Duodenal mucosa (tissue), 2 donors: ENCODE results near the gene DCBLD1.

Source experiments
- H3K27ac ChIP-seq: one replicate; pipeline ENCODE4 v1.7.0; 2013; ENCODE audit warnings: low read depth, low read length
- H3K27me3 ChIP-seq, 2 donors: one replicate each; pipeline ENCODE4 v1.7.0; 2013; ENCODE audit warnings: low read length in 2 of 2, control low read depth in 1 of 2; ENCODE audit not compliant: insufficient read depth in 2 of 2, control insufficient read depth in 1 of 2
- H3K36me3 ChIP-seq, 2 donors: one replicate each; pipeline ENCODE4 v1.7.0; 2013; ENCODE audit warnings: low read length in 2 of 2, control low read depth in 1 of 2; ENCODE audit not compliant: insufficient read depth in 2 of 2, control insufficient read depth in 1 of 2
- H3K4me1 ChIP-seq, 2 donors: one replicate each; pipeline ENCODE4 v1.7.0; 2013; ENCODE audit warnings: low read length in 2 of 2, control low read depth in 1 of 2; ENCODE audit not compliant: insufficient read depth in 2 of 2, control insufficient read depth in 1 of 2
- H3K4me3 ChIP-seq, 2 donors: one replicate each; pipeline ENCODE4 v1.7.0; 2013; ENCODE audit warnings: low read length in 2 of 2, low read depth in 1 of 2
- H3K9ac ChIP-seq, 2 donors: one replicate each; pipeline ENCODE4 v1.7.0; 2013; ENCODE audit warnings: low read length in 2 of 2, low read depth in 1 of 2
- H3K9me3 ChIP-seq, 2 donors: one replicate each; pipeline ENCODE4 v1.7.0; 2013; ENCODE audit warnings: low read length in 2 of 2, control low read depth in 1 of 2; ENCODE audit not compliant: control insufficient read depth in 1 of 2

Gene DCBLD1

DNA sequence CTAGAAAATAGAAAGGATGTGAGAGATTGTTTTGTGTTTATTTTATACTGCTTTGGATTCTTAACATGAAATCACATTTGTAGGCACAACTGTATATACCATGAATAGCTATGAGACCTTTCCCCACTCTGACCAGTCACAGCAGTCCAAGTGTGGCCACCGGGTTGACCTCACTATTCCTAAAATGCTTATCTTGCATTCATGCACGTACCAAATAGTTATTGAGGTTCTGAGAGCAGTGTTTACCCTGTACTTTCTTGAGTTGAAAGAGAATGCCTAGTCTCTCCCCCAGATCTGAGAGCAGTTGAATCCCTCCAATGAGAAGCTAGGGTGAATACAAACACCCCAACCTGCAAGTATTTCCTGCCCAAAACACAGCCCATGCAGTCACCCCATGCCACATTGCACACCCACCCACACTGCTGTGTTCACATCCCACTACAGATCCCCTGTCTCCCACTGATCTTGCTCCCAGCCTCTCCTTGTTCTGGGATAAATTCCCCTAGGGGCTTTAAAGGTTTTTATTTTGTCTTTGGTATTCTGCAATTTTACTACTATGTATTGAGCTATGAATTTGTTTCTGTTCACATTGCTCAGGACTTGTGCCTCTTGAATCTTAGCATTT lies 68.3 kb downstream of the DCBLD1 start:
- H3K4me1 ChIP-seq: no peaks in the 10 kb centered on the region
- no peaks in the 10 kb centered on the region for H3K9me3 ChIP-seq
- no peak overlapping the region for H3K27ac ChIP-seq
- H3K9ac ChIP-seq: no peak overlapping the region
- no peaks in the 10 kb centered on the region for H3K27me3 ChIP-seq
- H3K36me3 ChIP-seq: peaks cover 11 to 26% of the 10 kb centered on the region in 2 donors
- no peak overlapping the region for H3K4me3 ChIP-seq

GRCh38 chr6:117552618-117553017 lies 70.1 kb downstream of the DCBLD1 start:
- no peak overlapping the region for H3K9ac ChIP-seq
- H3K4me1 ChIP-seq: no peaks in the 10 kb centered on the region
- H3K36me3 ChIP-seq: peaks cover 7 to 12% of the 10 kb centered on the region in 2 donors
- H3K27ac ChIP-seq: no peak overlapping the region
- H3K9me3 ChIP-seq: no peaks in the 10 kb centered on the region
- no peaks in the 10 kb centered on the region for H3K27me3 ChIP-seq
- H3K4me3 ChIP-seq: no peak overlapping the region

- H3K27me3 ChIP-seq: no peaks in the 10 kb centered on the region
- no peak overlapping the region for H3K4me3 ChIP-seq
- no peak overlapping the region for H3K9ac ChIP-seq
- no peaks in the 10 kb centered on the region for H3K4me1 ChIP-seq
- H3K36me3 ChIP-seq: peaks cover 7% of the 10 kb centered on the region in 2 donors
- H3K9me3 ChIP-seq: no peaks in the 10 kb centered on the region
- H3K27ac ChIP-seq: no peak overlapping the region
Measured at GRCh38 chr6:117553142-117553541, 70.7 kb downstream of the DCBLD1 start.

DNA sequence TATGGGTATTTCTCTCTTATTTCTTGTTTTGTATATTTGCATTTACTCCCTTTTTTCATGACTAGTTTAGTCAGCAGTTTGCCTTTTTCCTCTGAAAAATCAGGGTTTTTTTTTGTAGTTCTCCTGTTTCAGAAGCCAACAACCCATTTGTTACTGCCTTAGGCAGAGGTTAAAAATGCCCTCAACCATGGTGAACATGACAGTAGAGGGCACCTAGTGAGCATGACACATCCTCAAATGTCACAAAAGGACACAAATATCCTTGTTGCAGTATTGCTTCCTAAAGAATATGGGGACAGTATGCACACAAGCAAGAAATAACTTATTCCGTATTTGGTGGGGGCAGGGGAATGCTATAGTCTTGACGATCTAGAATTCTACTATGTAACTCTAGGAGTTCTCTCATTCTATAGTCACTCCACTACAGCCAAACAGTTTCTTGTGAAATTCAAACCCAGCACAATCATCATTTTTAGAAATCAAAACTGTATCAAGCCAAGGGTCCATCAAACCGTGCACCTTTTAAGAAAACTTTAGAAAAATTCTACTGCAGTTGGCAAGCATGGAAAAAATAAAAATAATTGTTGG lies 72.9 kb downstream of the DCBLD1 start:
- Histone ChIP-seq H3K27me3 (no peaks in the 10 kb centered on the region), H3K9me3 (no peaks in the 10 kb centered on the region), H3K4me3 (no peak overlapping the region), H3K9ac (no peak overlapping the region), H3K27ac (no peak overlapping the region), H3K4me1 (no peaks in the 10 kb centered on the region), H3K36me3 (peaks cover 0 to 5% of the 10 kb centered on the region in 2 donors)

GRCh38 chr6:117555882-117556498 lies 73.5 kb downstream of the DCBLD1 start:
- Histone ChIP-seq H3K9ac (no peak overlapping the region), H3K27me3 (no peaks in the 10 kb centered on the region), H3K36me3 (peaks cover 0 to 5% of the 10 kb centered on the region in 2 donors), H3K4me3 (no peak overlapping the region), H3K4me1 (no peaks in the 10 kb centered on the region), H3K27ac (no peak overlapping the region), H3K9me3 (no peaks in the 10 kb centered on the region)

- Histone ChIP-seq H3K36me3 (peaks cover 3 to 6% of the 10 kb centered on the region in 2 donors), H3K27me3 (no peaks in the 10 kb centered on the region), H3K9me3 (no peaks in the 10 kb centered on the region), H3K9ac (no peak overlapping the region), H3K4me1 (no peaks in the 10 kb centered on the region), H3K27ac (no peak overlapping the region), H3K4me3 (no peak overlapping the region)
Measured at GRCh38 chr6:117557951-117558350, 75.5 kb downstream of the DCBLD1 start.

DNA sequence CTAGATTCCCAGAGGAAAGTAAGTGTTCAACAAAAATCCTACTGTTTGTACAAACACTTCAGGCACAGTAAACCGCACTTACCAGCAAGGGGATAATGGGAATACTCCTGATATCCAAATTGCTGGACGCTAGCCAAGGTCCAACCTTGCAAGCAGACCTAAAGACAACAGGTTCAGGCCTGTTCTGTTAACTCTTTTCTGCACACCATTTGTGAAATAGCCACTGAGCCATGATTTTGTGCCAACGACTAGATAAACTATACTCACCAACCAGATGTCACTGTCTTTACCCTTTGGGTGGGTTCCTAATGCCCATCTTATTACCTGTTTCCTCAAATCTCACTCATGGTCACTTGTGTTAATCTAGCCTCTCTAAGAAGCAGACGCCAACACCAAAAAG lies 76.3 kb downstream of the DCBLD1 start:
- Histone ChIP-seq H3K9me3 (no peaks in the 10 kb centered on the region), H3K4me3 (no peak overlapping the region), H3K27me3 (no peaks in the 10 kb centered on the region), H3K4me1 (no peaks in the 10 kb centered on the region), H3K36me3 (peaks cover 3 to 9% of the 10 kb centered on the region in 2 donors), H3K27ac (no peak overlapping the region), H3K9ac (no peak overlapping the region)

DNA sequence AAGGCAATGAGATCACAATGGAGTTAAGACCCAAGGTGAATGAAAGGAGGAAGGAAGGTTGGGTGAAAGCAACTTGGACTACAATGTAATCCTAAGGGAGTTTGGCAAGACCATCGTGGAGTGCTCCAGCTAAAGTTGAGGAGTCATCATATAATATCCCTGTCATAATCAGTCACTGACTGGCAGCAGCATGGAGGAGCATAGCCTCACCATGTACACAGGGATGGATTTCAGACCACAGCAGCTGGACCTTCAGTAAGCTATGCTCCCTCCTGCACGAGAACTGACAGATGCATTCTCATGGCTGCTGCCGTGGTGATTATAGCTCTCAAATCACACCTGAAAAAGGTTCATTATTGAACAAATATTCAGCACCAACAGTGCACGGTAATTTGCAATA lies 76.8 kb downstream of the DCBLD1 start:
- Histone ChIP-seq H3K4me1 (no peaks in the 10 kb centered on the region), H3K9ac (no peak overlapping the region), H3K9me3 (no peaks in the 10 kb centered on the region), H3K36me3 (peaks cover 3 to 9% of the 10 kb centered on the region in 2 donors), H3K4me3 (no peak overlapping the region), H3K27me3 (no peaks in the 10 kb centered on the region), H3K27ac (no peak overlapping the region)

DNA sequence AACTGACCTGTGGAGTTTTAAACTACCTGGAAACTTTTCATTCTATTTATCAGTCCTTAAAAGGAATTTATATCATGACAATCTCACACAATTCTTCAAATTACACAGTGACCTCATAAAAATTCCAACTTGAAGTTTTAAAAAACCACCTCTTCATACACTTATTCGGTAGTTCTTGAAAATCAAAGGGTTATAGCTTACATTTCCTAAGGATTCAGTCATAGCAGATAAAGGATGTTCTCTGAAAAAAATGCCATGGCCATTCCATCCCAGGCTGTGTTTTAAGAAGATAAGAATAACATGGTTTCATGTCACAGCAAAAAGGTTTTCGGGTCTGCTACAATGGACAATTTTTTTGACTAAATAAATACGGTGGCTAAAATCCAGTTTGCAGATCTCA lies 78.7 kb downstream of the DCBLD1 start:
- Histone ChIP-seq H3K4me3 (no peak overlapping the region), H3K9me3 (no peaks in the 10 kb centered on the region), H3K36me3 (peaks cover 5 to 21% of the 10 kb centered on the region in 2 donors), H3K27ac (no peak overlapping the region), H3K27me3 (no peaks in the 10 kb centered on the region), H3K9ac (no peak overlapping the region), H3K4me1 (peaks cover 0 to 9% of the 10 kb centered on the region in 2 donors)

DNA sequence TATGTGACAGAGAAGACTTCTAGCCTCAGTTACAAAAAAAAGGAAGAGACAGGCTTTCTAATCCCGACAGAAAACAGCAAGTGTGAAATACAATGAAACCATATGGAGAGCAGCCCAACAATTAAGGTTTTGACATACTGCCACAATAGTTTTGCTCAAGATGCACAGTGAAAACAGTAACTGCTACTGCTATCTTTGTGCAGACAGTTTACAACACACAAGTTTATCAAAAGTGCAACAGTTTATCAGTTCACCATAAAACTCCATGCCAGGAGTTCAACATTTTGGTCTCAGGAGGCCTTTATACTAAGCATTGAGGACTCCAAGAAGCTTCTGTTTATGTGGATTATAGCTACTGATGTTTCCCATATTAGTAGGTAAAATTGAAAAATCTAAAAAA lies 82.2 kb downstream of the DCBLD1 start:
- Histone ChIP-seq H3K27ac (no peak overlapping the region), H3K4me3 (no peak overlapping the region), H3K27me3 (no peaks in the 10 kb centered on the region), H3K36me3 (peaks cover 16 to 45% of the 10 kb centered on the region in 2 donors), H3K9ac (no peak overlapping the region), H3K9me3 (no peaks in the 10 kb centered on the region), H3K4me1 (peaks cover 0 to 9% of the 10 kb centered on the region in 2 donors)
